ENCODE results near the gene SORT1. TPM values are rescaled to one million over a fixed set of nuclear protein-coding genes. Genes with fewer than 3 reads are reported as not detected.

Gene SORT1
- total and polyA plus RNA-seq, 4 donors, result 1.0 to 10.6 (median 3.4) TPM

GRCh38 chr1:109388884-109389637, 8.7 kb downstream of the SORT1 start (continued):
- TF ChIP-seq REST (IDR thresholded peaks at IDR 0.05), result no peak
- no peak for TF ChIP-seq ZBTB33 (IDR thresholded peaks at IDR 0.05)
- no peak for TF ChIP-seq HNF4A (conservative IDR thresholded peaks at IDR 0.05)
- TF ChIP-seq MAX (IDR thresholded peaks at IDR 0.05), result no peak
- no peak for TF ChIP-seq EGR1 (IDR thresholded peaks at IDR 0.05; ENCODE audit: low read depth in 2 of 2)
- no peak for TF ChIP-seq SP1 (IDR thresholded peaks at IDR 0.05)
- no peak for TF ChIP-seq HNF4G (IDR thresholded peaks at IDR 0.05)
- TF ChIP-seq JUND (IDR thresholded peaks at IDR 0.05), result no peak
- TF ChIP-seq FOXA1 (IDR thresholded peaks at IDR 0.05), result no peak
- no peak for TF ChIP-seq GABPA (IDR thresholded peaks at IDR 0.05 in 1 of 2, conservative IDR thresholded peaks at IDR 0.05 in 1 of 2)

GRCh38 chr1:109388208-109388711, 9.5 kb downstream of the SORT1 start:
- no peak overlapping the region for H3K27ac ChIP-seq (ENCODE audit: low read depth in 1 of 2, low read length in 2 of 2)
- no peak overlapping the region for H3K9ac ChIP-seq (ENCODE audit: low read depth in 1 of 2, low read length in 2 of 2)
- H3K36me3 ChIP-seq (ENCODE audit: control insufficient read depth in 4 of 4, insufficient read depth in 3 of 4, low read depth in 1 of 4, low read length in 3 of 4), result no peaks in the 10 kb centered on the region
- no peak for DNase-seq (ENCODE audit: low spot score)
- no peaks in the 10 kb centered on the region for H3K9me3 ChIP-seq (ENCODE audit: control insufficient read depth in 4 of 4, low read length in 3 of 4)
- H3K27me3 ChIP-seq (ENCODE audit: control insufficient read depth in 4 of 4, insufficient read depth in 4 of 4, low read length in 3 of 4), result no peaks in the 10 kb centered on the region
- H3K4me1 ChIP-seq (ENCODE audit: control insufficient read depth in 4 of 4, insufficient read depth in 4 of 4, low read length in 3 of 4), result peaks cover 0 to 9% (median 5%) of the 10 kb centered on the region in 4 donors
- TF ChIP-seq TAF1 (conservative IDR thresholded peaks at IDR 0.05) (no peak), HNF4G (IDR thresholded peaks at IDR 0.05) (no peak), CTCF (IDR thresholded peaks at IDR 0.05; ENCODE audit: low read depth, low read length, missing input control) (no peak), FOXA2 (IDR thresholded peaks at IDR 0.05) (no peak), EGR1 (IDR thresholded peaks at IDR 0.05; ENCODE audit: low read depth in 2 of 2) (no peak), GABPA (IDR thresholded peaks at IDR 0.05 in 1 of 2, conservative IDR thresholded peaks at IDR 0.05 in 1 of 2) (no peak), RXRA (IDR thresholded peaks at IDR 0.05) (no peak), REST (IDR thresholded peaks at IDR 0.05) (no peak), NR2F2 (IDR thresholded peaks at IDR 0.05) (no peak), HNF4A (conservative IDR thresholded peaks at IDR 0.05) (no peak)
- WGBS, result 95% methylated on average over 5 of the region's 5 CpGs
- H3K4me3 ChIP-seq (ENCODE audit: low read depth in 1 of 3, low read length in 3 of 3), result no peak overlapping the region

All from liver (tissue), 9 donors.